GM12801 (cell line): ENCODE data around the gene YES1.

Experiments used
- TF ChIP-seq, protein P1 (sequence below): IDR thresholded peaks from one replicate; pipeline ENCODE4 v1.5.1; 2011; ENCODE audit warnings: control low read depth; ENCODE audit not compliant: insufficient read length; ENCODE audit errors: extremely low read depth

Gene YES1

DNA sequence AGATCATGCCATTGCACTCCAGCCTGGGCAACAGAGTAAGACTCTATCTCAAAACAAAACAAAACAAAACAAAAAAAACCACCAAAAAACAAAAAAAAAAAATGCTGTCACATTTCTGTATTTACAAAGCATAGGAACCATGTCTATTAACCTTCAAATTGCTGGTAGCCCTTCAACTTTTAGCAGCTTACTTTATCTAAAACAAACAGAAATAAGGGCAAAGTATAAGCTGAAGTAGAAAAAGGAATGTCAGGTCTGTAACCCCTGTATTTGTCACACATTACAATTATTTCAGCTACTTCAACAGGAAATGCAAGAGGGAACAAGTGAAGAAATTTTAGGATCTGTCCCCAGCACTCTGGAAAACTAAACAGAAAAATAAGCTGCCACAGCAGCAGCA is 129.2 kb downstream of the YES1 start:
- TF ChIP-seq, protein P1, sequence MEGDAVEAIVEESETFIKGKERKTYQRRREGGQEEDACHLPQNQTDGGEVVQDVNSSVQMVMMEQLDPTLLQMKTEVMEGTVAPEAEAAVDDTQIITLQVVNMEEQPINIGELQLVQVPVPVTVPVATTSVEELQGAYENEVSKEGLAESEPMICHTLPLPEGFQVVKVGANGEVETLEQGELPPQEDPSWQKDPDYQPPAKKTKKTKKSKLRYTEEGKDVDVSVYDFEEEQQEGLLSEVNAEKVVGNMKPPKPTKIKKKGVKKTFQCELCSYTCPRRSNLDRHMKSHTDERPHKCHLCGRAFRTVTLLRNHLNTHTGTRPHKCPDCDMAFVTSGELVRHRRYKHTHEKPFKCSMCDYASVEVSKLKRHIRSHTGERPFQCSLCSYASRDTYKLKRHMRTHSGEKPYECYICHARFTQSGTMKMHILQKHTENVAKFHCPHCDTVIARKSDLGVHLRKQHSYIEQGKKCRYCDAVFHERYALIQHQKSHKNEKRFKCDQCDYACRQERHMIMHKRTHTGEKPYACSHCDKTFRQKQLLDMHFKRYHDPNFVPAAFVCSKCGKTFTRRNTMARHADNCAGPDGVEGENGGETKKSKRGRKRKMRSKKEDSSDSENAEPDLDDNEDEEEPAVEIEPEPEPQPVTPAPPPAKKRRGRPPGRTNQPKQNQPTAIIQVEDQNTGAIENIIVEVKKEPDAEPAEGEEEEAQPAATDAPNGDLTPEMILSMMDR = no peak

DNA sequence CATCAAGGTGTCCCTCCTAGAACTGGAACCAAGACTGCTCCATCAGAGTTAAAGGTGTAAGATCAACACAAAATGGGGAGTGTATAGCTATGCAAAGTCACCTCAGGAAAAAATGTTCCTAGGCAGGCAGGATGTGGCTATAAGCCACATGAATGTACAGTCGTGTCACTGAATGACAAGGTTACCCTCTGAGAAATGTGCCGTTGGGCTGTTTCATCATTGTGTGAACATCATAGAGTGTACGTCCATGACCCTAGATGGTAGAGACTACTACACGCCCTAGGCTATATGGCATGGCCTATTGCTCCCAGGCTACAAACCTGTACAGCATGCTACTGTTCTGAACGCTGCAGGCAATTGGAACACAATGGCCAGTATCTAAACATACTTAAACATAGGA is 130.1 kb downstream of the YES1 start:
- TF ChIP-seq, protein P1 = no peak

DNA sequence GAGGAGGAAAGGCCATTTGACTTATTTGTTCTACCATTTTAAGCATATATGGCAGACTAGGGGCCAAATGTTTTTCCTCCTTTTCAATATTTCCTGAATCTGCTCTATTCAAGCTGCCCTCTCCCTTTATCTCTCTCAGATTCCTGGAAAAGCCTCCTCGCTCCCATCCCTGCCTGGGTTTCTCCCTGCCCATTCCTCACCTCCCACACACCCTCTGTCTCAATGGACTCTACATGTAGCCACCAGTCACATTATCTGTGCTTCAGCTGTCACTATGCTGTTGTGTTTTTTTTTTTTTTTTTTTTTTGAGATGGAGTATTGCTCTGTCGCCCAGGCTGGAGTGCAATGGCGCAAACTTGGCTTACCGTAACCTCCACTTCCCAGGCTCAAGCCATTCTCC is 131.7 kb downstream of the YES1 start:
- TF ChIP-seq, protein P1 = no peak

DNA sequence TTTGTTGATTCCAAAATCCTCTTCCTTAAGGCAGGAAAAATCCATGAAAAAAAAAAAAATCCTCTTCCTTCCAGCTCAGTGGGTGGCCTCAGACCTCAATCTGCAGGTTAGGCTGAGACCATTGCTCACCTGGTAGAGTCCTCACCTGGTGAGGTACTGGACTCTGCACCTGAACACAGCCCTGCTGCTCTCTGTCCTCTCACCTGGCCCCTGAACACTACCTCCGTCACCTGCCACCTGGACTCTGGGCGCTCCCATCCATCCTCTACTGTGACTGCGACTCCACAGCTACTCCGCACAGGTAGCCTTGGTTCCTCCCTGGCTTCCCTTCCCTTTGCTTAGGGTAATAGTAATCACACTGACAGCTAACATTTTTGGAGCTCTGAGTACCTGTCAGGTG is 132.5 kb downstream of the YES1 start:
- TF ChIP-seq, protein P1 = no peak

DNA sequence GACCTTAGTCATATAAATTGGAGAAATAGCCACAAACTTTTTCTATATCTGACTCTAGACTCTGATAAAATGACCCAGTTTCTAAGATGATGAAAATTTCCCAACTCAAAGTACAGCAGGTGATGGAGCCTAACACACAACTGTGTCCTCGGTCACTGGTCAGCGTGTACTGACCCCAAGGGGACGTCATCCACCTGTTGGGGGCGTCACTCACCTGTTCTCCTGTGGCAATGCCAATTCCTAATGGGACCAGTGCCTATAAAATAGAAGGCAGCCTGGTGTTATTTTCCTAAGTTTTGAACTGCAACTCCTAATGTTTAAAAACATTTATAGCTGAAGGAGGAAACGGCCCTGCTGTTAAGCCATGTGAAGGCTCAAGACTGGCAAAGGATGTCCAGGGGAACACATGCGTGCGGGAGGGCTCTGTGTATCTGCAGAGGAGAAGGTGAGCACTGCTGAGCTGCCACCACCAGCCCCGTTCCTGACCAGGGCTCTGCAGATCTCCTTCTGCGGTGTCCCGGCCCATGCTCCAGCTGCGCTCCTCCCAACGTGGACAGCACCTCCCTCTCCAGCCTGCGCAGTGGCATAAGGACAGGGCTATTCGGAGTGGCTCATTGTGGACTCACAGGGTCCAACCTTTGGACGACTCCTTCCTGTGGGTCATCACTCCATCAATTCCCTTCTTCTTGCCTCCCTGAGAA is 133.4 kb downstream of the YES1 start:
- TF ChIP-seq, protein P1 = no peak

DNA sequence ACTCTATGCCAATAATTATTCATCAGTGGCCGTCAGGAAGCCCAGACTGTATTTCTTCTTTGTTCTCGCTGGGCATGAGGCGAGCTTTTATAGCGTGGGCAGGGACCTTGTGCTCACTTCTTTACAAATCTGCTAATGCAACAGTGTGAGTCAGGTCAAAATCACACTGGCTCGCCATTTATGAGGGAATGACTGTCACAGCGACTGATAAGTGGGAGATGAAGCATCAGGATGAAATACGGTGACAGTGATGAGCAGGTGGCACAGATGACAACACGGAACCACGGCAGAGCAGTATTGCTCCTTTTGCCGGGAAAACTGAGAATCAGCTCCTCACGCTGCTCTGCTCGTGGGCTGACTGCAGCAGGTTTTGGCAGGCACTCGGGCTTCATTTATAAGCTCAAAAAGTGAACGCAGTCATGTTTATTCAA is 134.1 kb downstream of the YES1 start:
- TF ChIP-seq, protein P1 = no peak

DNA sequence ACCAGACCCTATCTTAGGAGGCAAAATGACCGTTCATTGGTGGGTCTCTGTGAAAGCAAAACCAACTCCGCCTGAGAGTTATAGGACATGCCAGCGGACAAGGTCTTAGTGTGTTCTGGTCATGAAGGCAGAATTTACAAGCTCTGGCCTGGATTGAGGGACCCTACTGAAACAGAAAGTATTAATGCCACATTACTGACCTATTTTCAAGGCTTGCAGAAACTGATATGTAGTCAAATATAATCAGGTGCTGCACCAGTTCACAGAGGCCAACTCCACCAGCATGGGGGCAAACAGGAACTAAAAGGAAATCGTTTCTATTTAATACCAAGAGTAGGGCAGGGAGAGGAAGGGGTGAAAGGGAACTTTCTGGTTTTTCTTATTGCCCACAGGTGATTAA is 134.9 kb downstream of the YES1 start:
- TF ChIP-seq, protein P1 = no peak
